GM10266 (cell line): ENCODE data around the gene GABRR3.

Experiments used
- DNase-seq: peaks from one replicate; pipeline ENCODE4 v3.0.0; 2012; ENCODE audit errors: extremely low spot score
- CTCF ChIP-seq: IDR thresholded peaks from 2 replicates; pipeline ENCODE4 v1.5.1; 2012; ENCODE audit warnings: mild to moderate bottlenecking, low read depth; ENCODE audit not compliant: control insufficient read depth, insufficient read depth; ENCODE audit errors: missing control alignments

Gene GABRR3

GRCh38 chr3:97960993-97961766 is 73.9 kb downstream of the GABRR3 start:
- no peak for TF ChIP-seq CTCF
- DNase-seq: no peak

DNA sequence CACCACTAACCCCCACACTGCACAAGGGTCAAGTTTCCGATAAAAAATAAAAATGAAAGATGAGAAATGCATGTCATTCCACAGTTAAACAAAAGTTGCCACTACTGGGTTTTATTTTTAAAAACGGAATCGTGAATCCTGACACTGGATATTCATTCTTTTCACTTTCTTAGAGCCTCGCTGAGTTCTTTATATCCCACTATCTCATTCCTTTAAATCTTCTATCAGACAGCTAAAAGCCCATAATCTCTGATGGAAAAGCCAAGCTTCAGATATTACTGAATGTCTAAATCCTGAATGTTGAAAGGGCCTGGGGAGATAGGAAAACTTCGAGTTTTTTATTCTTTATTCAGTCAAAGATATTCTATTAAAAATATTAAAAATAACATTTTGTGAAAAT is 74.6 kb downstream of the GABRR3 start:
- TF ChIP-seq CTCF: no peak
- no peak for DNase-seq

- DNase-seq: no peak
- no peak for TF ChIP-seq CTCF
These were observed 75.2 kb downstream of the GABRR3 start for GRCh38 chr3:97959872-97960271.

DNA sequence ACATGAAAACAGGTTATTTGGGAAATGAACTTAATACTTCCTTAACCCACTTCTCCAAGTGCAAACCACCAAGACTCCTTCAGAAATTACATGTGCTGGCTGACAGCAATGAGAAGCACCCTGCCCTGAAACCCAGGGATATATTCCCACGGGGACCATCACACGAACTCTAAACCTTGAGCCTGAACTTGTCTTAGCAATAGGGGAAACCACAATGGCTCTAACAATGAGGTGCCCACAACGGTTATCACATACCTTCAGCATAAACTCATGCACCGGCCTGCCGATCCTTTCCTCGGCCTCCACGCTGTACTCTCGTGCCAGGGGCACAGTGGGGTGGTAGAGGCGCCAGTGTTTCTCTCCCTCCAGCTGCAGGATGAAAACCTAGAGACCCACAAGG is 76.3 kb downstream of the GABRR3 start:
- no peak for TF ChIP-seq CTCF
- no peak for DNase-seq

DNA sequence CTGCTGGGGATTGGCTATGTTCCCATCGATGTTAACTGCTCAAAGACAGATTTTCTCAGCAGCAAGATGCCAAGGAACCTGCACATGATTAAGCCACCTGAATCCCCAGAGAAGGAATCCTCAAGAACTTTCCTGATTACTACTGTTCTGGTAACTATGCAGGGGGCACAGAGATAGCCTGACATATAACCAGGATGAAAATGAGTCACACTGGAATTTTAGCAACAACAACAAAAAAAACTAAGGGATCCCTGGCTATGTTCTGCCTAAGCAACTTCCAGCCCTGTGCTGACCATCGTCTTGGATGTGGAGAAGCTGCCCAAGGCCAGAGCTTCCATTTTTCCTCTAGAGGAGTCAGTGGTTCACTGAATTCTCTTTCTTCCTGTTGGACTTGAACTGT is 76.7 kb downstream of the GABRR3 start:
- no peak for TF ChIP-seq CTCF
- DNase-seq: no peak

DNA sequence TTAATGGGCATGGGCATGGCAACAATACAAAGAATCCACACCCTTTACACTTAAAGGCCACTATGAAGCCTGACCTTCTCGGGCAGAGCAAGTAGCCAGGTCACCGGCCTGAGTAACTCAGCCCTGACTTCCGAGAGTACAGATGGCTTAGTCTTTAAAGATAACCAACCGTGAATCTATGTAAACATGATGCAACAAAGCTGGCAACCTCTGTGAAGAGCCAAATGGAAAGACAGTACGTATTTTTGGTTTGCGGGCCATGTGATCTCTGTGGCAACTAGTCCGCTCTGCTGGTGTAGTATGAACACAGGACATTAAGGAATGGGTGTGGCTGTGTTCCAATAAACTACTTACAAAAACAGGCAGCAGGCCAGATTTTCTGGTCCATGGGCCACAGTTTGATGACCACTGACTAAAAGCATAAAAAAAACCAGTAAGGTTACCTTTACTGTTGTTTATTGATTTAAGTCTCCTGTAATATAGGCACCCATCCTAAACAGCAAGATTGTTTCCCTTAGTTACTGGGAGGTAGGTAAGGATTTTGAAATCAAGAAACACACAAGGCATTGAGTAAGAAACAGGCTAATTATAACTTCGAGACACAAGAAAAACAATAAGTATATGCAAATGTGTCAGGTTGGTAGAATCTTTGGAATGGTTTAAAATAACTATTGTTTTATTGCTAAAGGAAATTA is 77.4 kb downstream of the GABRR3 start:
- no peak for DNase-seq
- no peak for TF ChIP-seq CTCF

- DNase-seq: no peak
- no peak for TF ChIP-seq CTCF
These were observed 79.1 kb downstream of the GABRR3 start for GRCh38 chr3:97956051-97956450.
